ENCODE results near the gene MAMDC2.
A peak's percentile ranks its signal among the peaks of the same experiment; 100 is the strongest.
"Not testable (repeated sequence)": the region's sequence is repeated elsewhere in the genome, so short reads cannot be mapped to it uniquely, and the experiment has no call there.

MAMDC2 gene

GRCh38 chr9:70197216-70198044 is 153.8 kb downstream of the MAMDC2 start:
- no peak for DNase-seq (ENCODE audit: low read depth)

GRCh38 chr9:70204743-70205142 is 161.1 kb downstream of the MAMDC2 start:
- DNase-seq (ENCODE audit: low read depth) = not testable (repeated sequence)

GRCh38 chr9:70205366-70206020 is 161.8 kb downstream of the MAMDC2 start:
- peak; percentile 14 for DNase-seq (ENCODE audit: low read depth)

GRCh38 chr9:70217029-70217428 is 173.4 kb downstream of the MAMDC2 start:
- no peak for DNase-seq (ENCODE audit: low read depth)

GRCh38 chr9:70218767-70219166 is 175.1 kb downstream of the MAMDC2 start:
- DNase-seq (ENCODE audit: low read depth) = peak; percentile 28

GRCh38 chr9:70220216-70220615 is 176.6 kb downstream of the MAMDC2 start:
- DNase-seq (ENCODE audit: low read depth) = no peak

GRCh38 chr9:70222354-70222753 is 178.7 kb downstream of the MAMDC2 start:
- no peak for DNase-seq (ENCODE audit: low read depth)

- DNase-seq (ENCODE audit: low read depth) = no peak
Measured at GRCh38 chr9:70228118-70228517, 184.5 kb downstream of the MAMDC2 start.

- no peak for DNase-seq (ENCODE audit: low read depth)
Measured at GRCh38 chr9:70228611-70229010, 185.0 kb downstream of the MAMDC2 start.

- peak; percentile 23 for DNase-seq (ENCODE audit: low read depth)
Measured at GRCh38 chr9:70229026-70229425, 185.4 kb downstream of the MAMDC2 start.

GRCh38 chr9:70229579-70229978 is 185.9 kb downstream of the MAMDC2 start:
- DNase-seq (ENCODE audit: low read depth) = peak; percentile 50

GRCh38 chr9:70232476-70232875 is 188.8 kb downstream of the MAMDC2 start:
- DNase-seq (ENCODE audit: low read depth) = no peak

GRCh38 chr9:70234208-70234607 is 190.6 kb downstream of the MAMDC2 start:
- DNase-seq (ENCODE audit: low read depth) = not testable (repeated sequence)

- DNase-seq (ENCODE audit: low read depth) = not testable (repeated sequence)
Measured at GRCh38 chr9:70245952-70246351, 202.3 kb downstream of the MAMDC2 start.

- DNase-seq (ENCODE audit: low read depth) = no peak
Measured at GRCh38 chr9:70250221-70250620, 206.6 kb downstream of the MAMDC2 start.

GRCh38 chr9:70255486-70255885 is 211.8 kb downstream of the MAMDC2 start:
- peak; percentile 28 for DNase-seq (ENCODE audit: low read depth)

- DNase-seq (ENCODE audit: low read depth) = peak; percentile 93
Measured at GRCh38 chr9:70256123-70256551, 212.5 kb downstream of the MAMDC2 start.

GRCh38 chr9:70257502-70257901 is 213.9 kb downstream of the MAMDC2 start:
- no peak for DNase-seq (ENCODE audit: low read depth)

- peak; percentile 53 for DNase-seq (ENCODE audit: low read depth)
Measured at GRCh38 chr9:70257991-70258691, 214.5 kb downstream of the MAMDC2 start.

GRCh38 chr9:70258692-70259511 is 215.3 kb downstream of the MAMDC2 start, which contains the start of gene SMC5:
TSS of gene SMC5 (plus strand) at chr9:70258978. CDS start at chr9:70259079, 101 bp downstream.
- DNase-seq (ENCODE audit: low read depth) = peak; percentile 91

- no peak for DNase-seq (ENCODE audit: low read depth)
Measured at GRCh38 chr9:70259512-70259802, 215.8 kb downstream of the MAMDC2 start.

GRCh38 chr9:70260007-70260443 is 216.4 kb downstream of the MAMDC2 start:
- no peak for DNase-seq (ENCODE audit: low read depth)

All from iris pigment epithelial cell (primary cell).